Neural crest cell (in vitro differentiated cells): ENCODE results near the gene MEG3. TPM values are rescaled to one million over a fixed set of nuclear protein-coding genes. Genes with fewer than 3 reads are reported as not detected.
A peak's percentile ranks its signal among the peaks of the same experiment; 100 is the strongest.

Experiments
- DNase-seq: peaks from one replicate; pipeline ENCODE4 v3.0.0; 2021; ENCODE audit warnings: low read depth, mixed read lengths, low spot score
- H3K27ac Mint-ChIP-seq: one replicate; pipeline ENCODE4 v1.8.0; 2021; ENCODE audit warnings: mild to moderate bottlenecking, mixed read lengths; ENCODE audit not compliant: unreplicated experiment
- H3K27me3 Mint-ChIP-seq: 2 replicates; pipeline ENCODE4 v1.8.0; 2021; ENCODE audit warnings: low read depth, mild to moderate bottlenecking, mixed read lengths
- H3K36me3 Mint-ChIP-seq: 2 replicates; pipeline ENCODE4 v1.8.0; 2021; ENCODE audit warnings: low read depth, mild to moderate bottlenecking, mixed read lengths
- H3K4me1 Mint-ChIP-seq: 2 replicates; pipeline ENCODE4 v1.8.0; 2021; ENCODE audit warnings: mixed read lengths
- H3K4me3 Mint-ChIP-seq: one replicate; pipeline ENCODE4 v1.8.0; 2021; ENCODE audit warnings: mild to moderate bottlenecking, mixed read lengths
- H3K9me3 Mint-ChIP-seq: 2 replicates; pipeline ENCODE4 v1.8.0; 2021; ENCODE audit warnings: mixed read lengths
- total RNA-seq: library from RNA; stranded (reverse); gene quantifications from 2 replicates; pipeline ENCODE4 v1.2.1, GENCODE V29; 2021
- TF ChIP-seq, protein P1 (sequence below): fragments of 200-600 bp; sonication (generic); conservative IDR thresholded peaks from 2 replicates; pipeline ENCODE4 v1.5.0; 2021; ENCODE audit warnings: antibody characterized with exemption, mild to moderate bottlenecking

Gene MEG3
- total RNA-seq, 1 donor from 2014 or later: 1.0 TPM

DNA sequence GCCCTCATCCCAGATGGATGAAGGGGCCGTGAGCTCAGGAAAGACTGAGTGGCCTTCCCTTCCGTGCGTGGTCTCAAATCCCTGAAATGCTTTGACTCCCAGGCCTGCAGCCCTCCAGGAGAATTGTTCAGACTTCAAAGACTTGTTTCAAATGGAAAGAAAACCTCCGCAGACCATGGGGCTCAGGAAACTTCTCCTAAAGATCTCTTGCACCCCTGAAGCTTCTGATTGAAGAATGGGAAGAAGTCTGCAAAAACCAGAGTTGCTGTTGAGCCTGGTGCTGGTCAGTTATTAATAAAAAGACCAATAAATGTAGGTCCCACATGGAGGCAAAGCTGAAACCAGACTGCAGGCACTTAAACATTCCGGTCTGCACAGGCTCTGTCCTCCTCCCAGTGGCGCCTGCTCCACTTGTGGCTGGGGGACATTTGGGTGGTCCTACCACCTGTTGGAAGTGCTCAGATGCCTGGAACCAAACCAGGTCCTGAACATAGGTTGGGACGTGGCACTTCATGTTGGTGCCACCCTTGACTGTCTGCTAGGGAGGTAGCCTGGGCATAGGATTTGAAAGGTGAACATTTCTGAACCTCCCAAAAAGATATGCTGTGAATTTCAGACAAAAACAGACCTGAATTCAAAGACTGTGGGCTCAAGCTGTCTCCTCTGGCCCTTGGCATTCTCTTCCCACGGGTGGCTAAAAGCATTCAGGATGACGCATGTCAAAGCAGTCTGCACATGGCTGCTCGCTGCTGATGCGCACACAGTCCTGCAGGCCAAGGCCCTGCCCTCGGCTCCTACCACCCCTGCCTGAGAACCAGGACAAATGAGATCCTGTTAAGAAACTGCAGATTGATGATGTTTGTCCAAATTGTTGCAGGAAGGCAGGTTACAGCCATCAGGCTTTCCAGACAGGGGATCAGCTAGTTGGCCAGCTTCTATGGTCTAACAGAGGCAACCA is 36.2 kb upstream of the MEG3 start:
- H3K27me3 Mint-ChIP-seq: no peaks in the 10 kb centered on the region
- TF ChIP-seq, protein P1, sequence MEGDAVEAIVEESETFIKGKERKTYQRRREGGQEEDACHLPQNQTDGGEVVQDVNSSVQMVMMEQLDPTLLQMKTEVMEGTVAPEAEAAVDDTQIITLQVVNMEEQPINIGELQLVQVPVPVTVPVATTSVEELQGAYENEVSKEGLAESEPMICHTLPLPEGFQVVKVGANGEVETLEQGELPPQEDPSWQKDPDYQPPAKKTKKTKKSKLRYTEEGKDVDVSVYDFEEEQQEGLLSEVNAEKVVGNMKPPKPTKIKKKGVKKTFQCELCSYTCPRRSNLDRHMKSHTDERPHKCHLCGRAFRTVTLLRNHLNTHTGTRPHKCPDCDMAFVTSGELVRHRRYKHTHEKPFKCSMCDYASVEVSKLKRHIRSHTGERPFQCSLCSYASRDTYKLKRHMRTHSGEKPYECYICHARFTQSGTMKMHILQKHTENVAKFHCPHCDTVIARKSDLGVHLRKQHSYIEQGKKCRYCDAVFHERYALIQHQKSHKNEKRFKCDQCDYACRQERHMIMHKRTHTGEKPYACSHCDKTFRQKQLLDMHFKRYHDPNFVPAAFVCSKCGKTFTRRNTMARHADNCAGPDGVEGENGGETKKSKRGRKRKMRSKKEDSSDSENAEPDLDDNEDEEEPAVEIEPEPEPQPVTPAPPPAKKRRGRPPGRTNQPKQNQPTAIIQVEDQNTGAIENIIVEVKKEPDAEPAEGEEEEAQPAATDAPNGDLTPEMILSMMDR: no peak
- H3K4me1 Mint-ChIP-seq: peaks cover 73% of the 10 kb centered on the region

DNA sequence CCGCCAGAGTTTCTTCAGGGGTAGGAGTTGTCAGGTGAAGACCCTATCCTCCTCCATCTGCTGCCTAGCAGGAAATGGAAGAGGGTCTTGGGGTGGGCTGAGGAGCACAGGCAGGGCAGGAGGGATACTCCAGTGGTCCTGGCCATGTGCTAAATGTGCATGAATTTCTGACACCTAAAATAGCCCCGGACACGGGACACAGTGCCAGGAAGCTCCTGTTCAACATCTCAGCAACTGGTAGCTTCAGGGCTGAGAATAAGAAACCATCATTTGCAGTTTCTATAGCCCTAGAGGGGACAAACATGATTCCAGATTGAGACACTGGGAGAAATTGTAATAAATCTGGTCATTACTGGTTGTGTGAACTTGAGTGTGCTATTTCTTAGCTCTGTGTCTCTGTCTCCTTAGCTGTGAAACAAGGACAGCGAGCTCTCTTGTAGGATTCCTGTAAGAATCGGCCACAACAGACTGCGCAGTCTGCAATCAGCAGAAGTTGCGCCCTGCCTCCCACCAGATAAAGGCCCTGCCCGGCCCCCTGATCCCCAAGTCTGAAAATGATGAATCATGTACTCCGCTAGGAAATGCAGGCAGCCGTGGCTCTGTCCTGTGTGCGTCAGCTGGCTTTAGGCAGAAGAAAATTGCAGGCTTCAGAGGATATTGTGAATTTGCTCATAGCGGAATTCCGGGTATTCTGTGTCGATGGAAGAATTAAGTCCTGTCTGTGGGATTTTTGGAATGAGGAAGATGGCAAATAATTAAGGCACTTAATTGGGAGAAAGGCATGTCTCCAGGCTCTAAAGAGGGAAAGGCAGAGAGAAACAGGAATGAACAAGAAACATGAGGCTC is 35.2 kb upstream of the MEG3 start:
- H3K9me3 Mint-ChIP-seq: no peaks in the 10 kb centered on the region
- DNase-seq: no peak
- H3K27me3 Mint-ChIP-seq: no peaks in the 10 kb centered on the region
- peak overlapping the region; percentile 44 for H3K27ac Mint-ChIP-seq
- TF ChIP-seq, protein P1: no peak
- H3K4me3 Mint-ChIP-seq: no peak overlapping the region
- peaks cover 70% of the 10 kb centered on the region for H3K4me1 Mint-ChIP-seq
- H3K36me3 Mint-ChIP-seq: no peaks in the 10 kb centered on the region

More for the DNA sequence above, 36.2 kb upstream of the MEG3 start:
- no peaks in the 10 kb centered on the region for H3K36me3 Mint-ChIP-seq
- H3K4me3 Mint-ChIP-seq: no peak overlapping the region
- no peaks in the 10 kb centered on the region for H3K9me3 Mint-ChIP-seq
- H3K27ac Mint-ChIP-seq: peak overlapping the region; percentile 22
- DNase-seq: no peak

DNA sequence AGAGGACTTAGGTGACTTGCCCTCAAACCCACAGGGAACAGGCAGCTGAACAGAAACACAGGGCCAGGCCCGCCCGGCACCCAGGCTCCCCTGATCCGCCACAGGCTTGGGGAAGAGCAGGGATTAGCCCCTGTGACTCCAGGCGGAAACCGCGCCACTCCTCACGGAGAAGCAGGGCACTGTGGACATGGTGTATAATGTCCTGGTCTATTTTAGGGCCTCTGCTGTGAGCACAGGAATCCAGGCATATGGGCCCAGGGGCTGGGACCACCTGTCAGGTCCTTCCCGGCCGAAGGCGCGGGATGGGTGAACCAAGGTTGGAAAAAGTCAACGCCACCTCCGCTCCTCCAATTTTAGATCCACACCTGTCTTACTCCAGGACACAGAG is 34.6 kb upstream of the MEG3 start:
- no peaks in the 10 kb centered on the region for H3K9me3 Mint-ChIP-seq
- TF ChIP-seq, protein P1: no peak
- H3K27ac Mint-ChIP-seq: no peak overlapping the region
- no peak for DNase-seq
- H3K4me1 Mint-ChIP-seq: peaks cover 64% of the 10 kb centered on the region
- no peak overlapping the region for H3K4me3 Mint-ChIP-seq
- no peaks in the 10 kb centered on the region for H3K27me3 Mint-ChIP-seq
- H3K36me3 Mint-ChIP-seq: no peaks in the 10 kb centered on the region

DNA sequence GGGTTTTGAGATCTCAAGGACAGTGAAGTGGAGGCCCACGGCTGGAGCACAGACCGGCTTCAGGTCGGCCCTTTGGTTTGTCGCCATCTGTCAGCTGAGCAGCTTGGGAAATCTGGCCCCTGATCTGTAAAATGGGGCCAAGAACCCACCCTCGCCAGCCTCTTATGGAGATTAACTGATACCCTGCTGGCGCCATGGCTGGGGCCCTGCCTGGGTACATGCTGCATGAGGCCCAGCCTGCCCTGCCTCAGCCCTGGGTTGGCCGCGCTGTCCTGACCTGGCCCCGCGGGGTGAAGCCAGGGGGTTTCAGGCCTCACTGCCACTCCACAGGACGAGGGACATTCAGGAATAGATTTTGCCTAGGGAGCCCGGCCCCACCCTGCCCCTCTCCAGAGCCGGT is 33.9 kb upstream of the MEG3 start:
- Mint-ChIP-seq H3K27me3 (no peaks in the 10 kb centered on the region), H3K4me1 (peaks cover 57% of the 10 kb centered on the region), H3K9me3 (no peaks in the 10 kb centered on the region), H3K27ac (no peak overlapping the region), H3K36me3 (no peaks in the 10 kb centered on the region), H3K4me3 (no peak overlapping the region)
- DNase-seq: no peak
- TF ChIP-seq, protein P1: no peak

GRCh38 chr14:100796946-100797345 is 29.0 kb upstream of the MEG3 start:
- no peak for DNase-seq
- H3K36me3 Mint-ChIP-seq: no peaks in the 10 kb centered on the region
- H3K4me3 Mint-ChIP-seq: no peak overlapping the region
- TF ChIP-seq, protein P1: no peak
- no peaks in the 10 kb centered on the region for H3K27me3 Mint-ChIP-seq
- no peak overlapping the region for H3K27ac Mint-ChIP-seq
- H3K9me3 Mint-ChIP-seq: no peaks in the 10 kb centered on the region
- peaks cover 34% of the 10 kb centered on the region for H3K4me1 Mint-ChIP-seq
